Tibial artery (tissue), 4 donors: ENCODE measurements around the gene NKD1.

Experiments used
- DNase-seq, 2 donors: peaks; one replicate each; pipeline ENCODE4 v3.0.0-alpha.2; 2019
- H3K27ac ChIP-seq, 2 donors: fragments of 200-600 bp; sonication (generic) in 1 of 2; 1 replicate in 1 of 2; 2 replicates in 1 of 2; pipeline ENCODE4 v1.5.1; 2018 to 2019; ENCODE audit warnings: mild to moderate bottlenecking in 1 of 2
- H3K27me3 ChIP-seq, 2 donors: fragments of 200-600 bp; sonication (generic) in 1 of 2; one replicate each; pipeline versions ENCODE4 v1.5.1 to v1.6.0; 2016 to 2019
- H3K36me3 ChIP-seq, 3 donors: fragments of 200-600 bp; sonication (generic) in 2 of 3; one replicate each; pipeline ENCODE4 v1.5.1; 2016 to 2019; ENCODE audit warnings: mild to moderate bottlenecking in 2 of 3
- H3K4me1 ChIP-seq, 4 donors: fragments of 200-600 bp; sonication (generic) in 2 of 4; 1 replicate in 3 of 4; 2 replicates in 1 of 4; pipeline ENCODE4 v1.5.1; 2016 to 2019
- H3K4me3 ChIP-seq, 2 donors: fragments of 200-600 bp; sonication (generic) in 1 of 2; 1 replicate in 1 of 2; 2 replicates in 1 of 2; pipeline ENCODE4 v1.5.1; 2018 to 2019; ENCODE audit warnings: mild to moderate bottlenecking in 2 of 2
- H3K9me3 ChIP-seq, 3 donors: fragments of 200-600 bp; sonication (generic) in 1 of 3; one replicate each; pipeline ENCODE4 v1.5.1; 2016 to 2019
- CTCF ChIP-seq, 2 experiments: fragments of 200-600 bp in 1 of 2; fragments of 450-650 bp in 1 of 2; IDR thresholded peaks; one replicate each; pipeline ENCODE4 v1.5.1; 2017 to 2019; ENCODE audit warnings: antibody characterized with exemption in 2 of 2, mild to moderate bottlenecking in 1 of 2, moderate library complexity in 1 of 2
- intact Hi-C: fragments of 100-400 bp; cut with DNase I; formaldehyde crosslinking; loops from one replicate; pipeline ENCODE4 v1.15.0; 2023; ENCODE audit warnings: low total_unique reads

NKD1 gene

GRCh38 chr16:50627419-50627818, 79.2 kb downstream of the NKD1 start:
- intact Hi-C loops: no loop called here
- Histone ChIP-seq H3K4me3 (no peak overlapping the region), H3K4me1 (peaks cover 0 to 32% (median 17%) of the 10 kb centered on the region in 4 donors), H3K9me3 (no peaks in the 10 kb centered on the region), H3K27ac (peak overlapping the region; percentile 47 to 62), H3K27me3 (no peaks in the 10 kb centered on the region), H3K36me3 (peaks cover 41 to 59% (median 46%) of the 10 kb centered on the region in 3 donors)
- peak; percentile 69 to 89 for DNase-seq
- peak; percentile 51 to 65 for TF ChIP-seq CTCF (IDR thresholded peaks at IDR 0.05)

- TF ChIP-seq CTCF (IDR thresholded peaks at IDR 0.05): no peak
- H3K27ac ChIP-seq: peak overlapping the region in 1 of 2 donors; percentile 62
- no peaks in the 10 kb centered on the region for H3K9me3 ChIP-seq
- no peaks in the 10 kb centered on the region for H3K27me3 ChIP-seq
- H3K4me1 ChIP-seq: peaks cover 0 to 32% (median 17%) of the 10 kb centered on the region in 4 donors
- DNase-seq: no peak
- intact Hi-C loops: no loop called here
- H3K36me3 ChIP-seq: peaks cover 49 to 67% (median 51%) of the 10 kb centered on the region in 3 donors
- no peak overlapping the region for H3K4me3 ChIP-seq
These were observed 80.1 kb downstream of the NKD1 start for GRCh38 chr16:50628156-50628802.

GRCh38 chr16:50629334-50629733, 81.1 kb downstream of the NKD1 start:
- no peak overlapping the region for H3K27ac ChIP-seq
- peaks cover 0 to 29% (median 17%) of the 10 kb centered on the region in 4 donors for H3K4me1 ChIP-seq
- DNase-seq: no peak
- H3K4me3 ChIP-seq: no peak overlapping the region
- no peak for TF ChIP-seq CTCF (IDR thresholded peaks at IDR 0.05)
- intact Hi-C loops: no loop called here
- peaks cover 57 to 76% (median 61%) of the 10 kb centered on the region in 3 donors for H3K36me3 ChIP-seq
- no peaks in the 10 kb centered on the region for H3K9me3 ChIP-seq
- H3K27me3 ChIP-seq: no peaks in the 10 kb centered on the region

GRCh38 chr16:50630394-50631020, 82.3 kb downstream of the NKD1 start:
- Histone ChIP-seq H3K36me3 (peaks cover 54 to 70% (median 56%) of the 10 kb centered on the region in 3 donors), H3K27ac (no peak overlapping the region)
- no peak for TF ChIP-seq CTCF (IDR thresholded peaks at IDR 0.05)

GRCh38 chr16:50631249-50631984, 83.2 kb downstream of the NKD1 start:
- no peak for TF ChIP-seq CTCF (IDR thresholded peaks at IDR 0.05)
- H3K27me3 ChIP-seq: no peaks in the 10 kb centered on the region
- intact Hi-C loops: no loop called here
- no peaks in the 10 kb centered on the region for H3K9me3 ChIP-seq
- DNase-seq: no peak
- no peak overlapping the region for H3K27ac ChIP-seq
- no peak overlapping the region for H3K4me3 ChIP-seq
- H3K36me3 ChIP-seq: peaks cover 48 to 61% (median 49%) of the 10 kb centered on the region in 3 donors
- peaks cover 0 to 19% (median 12%) of the 10 kb centered on the region in 4 donors for H3K4me1 ChIP-seq

More at GRCh38 chr16:50630394-50631020, 82.3 kb downstream of the NKD1 start:
- no peak overlapping the region for H3K4me3 ChIP-seq
- H3K27me3 ChIP-seq: no peaks in the 10 kb centered on the region
- no peaks in the 10 kb centered on the region for H3K9me3 ChIP-seq
- intact Hi-C loops: no loop called here
- DNase-seq: no peak
- peaks cover 0 to 28% (median 17%) of the 10 kb centered on the region in 4 donors for H3K4me1 ChIP-seq
